ENCODE measurements around the gene TMPRSS3. TPM values are rescaled to one million over a fixed set of nuclear protein-coding genes. Genes with fewer than 3 reads are reported as not detected.

Gene TMPRSS3
- total RNA-seq, 4 donors from 2014 or later, result 0.68 to 1.3 TPM; not detected in 2

GRCh38 chr21:42404539-42404938 is 8.7 kb upstream of the TMPRSS3 start:
- intact Hi-C loops (cut with DNase I; ENCODE audit: low total_unique reads), result no loop called here
- Histone ChIP-seq H3K27me3 (no peaks in the 10 kb centered on the region), H3K9me3 (no peaks in the 10 kb centered on the region), H3K36me3 (no peaks in the 10 kb centered on the region), H3K4me1 (no peaks in the 10 kb centered on the region), H3K4me3 (peak overlapping the region in 1 of 4 donors; percentile 22), H3K27ac (peak overlapping the region; percentile 1 to 38 (median 17))
- TF ChIP-seq POLR2AphosphoS5 (IDR thresholded peaks at IDR 0.05) (no peak), EP300 (IDR thresholded peaks at IDR 0.05; ENCODE audit: low read depth) (no peak), CTCF (IDR thresholded peaks at IDR 0.05) (no peak), POLR2A (IDR thresholded peaks at IDR 0.05) (no peak)
- 80 to 84% methylated on average over 1 to 10 of the region's 10 CpGs for WGBS, 2 donors (ENCODE audit: low coverage in 1 of 2)
- in situ Hi-C loops (cut with MboI; ENCODE audit: low pct_ligation_motif_present in 1 of 4, low pct_unique_long_range_greater_than_20kb in 1 of 4, low sequenced_read_pairs in 3 of 4), result no loop called here
- no peak for DNase-seq

GRCh38 chr21:42403611-42404231 is 7.9 kb upstream of the TMPRSS3 start, which contains the start of gene UBASH3A:
TSS of gene UBASH3A (plus strand) at chr21:42403902. CDS start at chr21:42403946, 44 bp downstream.
- 79 to 90% methylated on average over 2 to 20 of the region's 21 CpGs for WGBS, 2 donors (ENCODE audit: low coverage in 1 of 2)
- peak within 1 kb of the TSS in 1 of 4 donors; percentile 22 for H3K4me3 ChIP-seq
- intact Hi-C loops (cut with DNase I; ENCODE audit: low total_unique reads), result no loop called here

GRCh38 chr21:42401820-42402251 is 6.0 kb upstream of the TMPRSS3 start:
- in situ Hi-C loops (cut with MboI; ENCODE audit: low pct_ligation_motif_present in 1 of 4, low pct_unique_long_range_greater_than_20kb in 1 of 4, low sequenced_read_pairs in 3 of 4), result no loop called here
- WGBS, 2 donors (ENCODE audit: low coverage in 1 of 2), result 30 to 55% methylated on average over 2 of the region's 2 CpGs
- Histone ChIP-seq H3K4me3 (no peak overlapping the region), H3K27me3 (no peaks in the 10 kb centered on the region), H3K36me3 (no peaks in the 10 kb centered on the region), H3K9me3 (no peaks in the 10 kb centered on the region), H3K4me1 (no peaks in the 10 kb centered on the region), H3K27ac (peak overlapping the region in 1 of 4 donors; percentile 30)
- intact Hi-C loops (cut with DNase I; ENCODE audit: low total_unique reads), result no loop called here
- DNase-seq, result no peak
- no peak for TF ChIP-seq CTCF (IDR thresholded peaks at IDR 0.05)
- no peak for TF ChIP-seq EP300 (IDR thresholded peaks at IDR 0.05; ENCODE audit: low read depth)
- TF ChIP-seq POLR2A (IDR thresholded peaks at IDR 0.05), result no peak
- no peak for TF ChIP-seq POLR2AphosphoS5 (IDR thresholded peaks at IDR 0.05)

More at GRCh38 chr21:42403611-42404231, 7.9 kb upstream of the TMPRSS3 start, which contains the start of gene UBASH3A:
- no peaks in the 10 kb centered on the region for H3K9me3 ChIP-seq
- no peaks in the 10 kb centered on the region for H3K36me3 ChIP-seq
- TF ChIP-seq POLR2AphosphoS5 (IDR thresholded peaks at IDR 0.05), result no peak
- no peak for TF ChIP-seq EP300 (IDR thresholded peaks at IDR 0.05; ENCODE audit: low read depth)
- no peak for TF ChIP-seq CTCF (IDR thresholded peaks at IDR 0.05)
- TF ChIP-seq POLR2A (IDR thresholded peaks at IDR 0.05), result no peak
- no peaks in the 10 kb centered on the region for H3K27me3 ChIP-seq
- DNase-seq, result peak; percentile 14
- in situ Hi-C loops (cut with MboI; ENCODE audit: low pct_ligation_motif_present in 1 of 4, low pct_unique_long_range_greater_than_20kb in 1 of 4, low sequenced_read_pairs in 3 of 4), result no loop called here
- peak within 1 kb of the TSS; percentile 1 to 38 (median 17) for H3K27ac ChIP-seq
- no peaks in the 10 kb centered on the region for H3K4me1 ChIP-seq

GRCh38 chr21:42401154-42401553 is 5.3 kb upstream of the TMPRSS3 start:
- WGBS, 2 donors (ENCODE audit: low coverage in 1 of 2), result 50 to 72% methylated on average over 3 of the region's 3 CpGs
- in situ Hi-C loops (cut with MboI; ENCODE audit: low pct_ligation_motif_present in 1 of 4, low pct_unique_long_range_greater_than_20kb in 1 of 4, low sequenced_read_pairs in 3 of 4), result no loop called here
- intact Hi-C loops (cut with DNase I; ENCODE audit: low total_unique reads), result no loop called here

More at GRCh38 chr21:42401154-42401553, 5.3 kb upstream of the TMPRSS3 start:
- Histone ChIP-seq H3K27ac (no peak overlapping the region), H3K9me3 (no peaks in the 10 kb centered on the region), H3K36me3 (no peaks in the 10 kb centered on the region), H3K27me3 (no peaks in the 10 kb centered on the region), H3K4me3 (no peak overlapping the region), H3K4me1 (no peaks in the 10 kb centered on the region)
- no peak for DNase-seq
- no peak for TF ChIP-seq CTCF (IDR thresholded peaks at IDR 0.05)
